WERI-Rb-1 (cell line): ENCODE data around the gene TRAF3.

Source experiments
- DNase-seq: peaks from one replicate; pipeline ENCODE4 v3.0.0-alpha.2; 2020
- H3K27ac ChIP-seq: fragments of 250-450 bp; sonication (Bioruptor Pico); 2 replicates; pipeline ENCODE4 v1.5.1; 2020; ENCODE audit warnings: mild to moderate bottlenecking, moderate library complexity
- H3K27me3 ChIP-seq: fragments of 250-450 bp; sonication (Bioruptor Pico); 2 replicates; pipeline ENCODE4 v1.5.1; 2021; ENCODE audit warnings: mild to moderate bottlenecking, low read depth, moderate library complexity; ENCODE audit not compliant: insufficient read depth, severe bottlenecking
- H3K36me3 ChIP-seq: fragments of 250-450 bp; sonication (Bioruptor Pico); 2 replicates; pipeline ENCODE4 v1.5.1; 2020; ENCODE audit warnings: mild to moderate bottlenecking, moderate library complexity
- H3K4me3 ChIP-seq: 2 replicates; pipeline ENCODE4 v1.5.1; 2011; ENCODE audit warnings: low read depth, mild to moderate bottlenecking, control low read depth, low read length
- H3K9me3 ChIP-seq: fragments of 250-450 bp; sonication (Bioruptor Pico); 2 replicates; pipeline ENCODE4 v1.5.1; 2021; ENCODE audit warnings: mild to moderate bottlenecking, moderate library complexity; ENCODE audit not compliant: severe bottlenecking
- CTCF ChIP-seq: IDR thresholded peaks from 2 replicates; pipeline ENCODE4 v1.5.1; 2011; ENCODE audit warnings: low read depth, mild to moderate bottlenecking, control low read depth, inconsistent platforms, low read length

Gene TRAF3

GRCh38 chr14:102937331-102938175 lies 160.3 kb downstream of the TRAF3 start:
- Histone ChIP-seq H3K27me3 (no peaks in the 10 kb centered on the region), H3K9me3 (no peaks in the 10 kb centered on the region), H3K36me3 (peaks cover 30% of the 10 kb centered on the region), H3K27ac (no peak overlapping the region), H3K4me3 (no peak overlapping the region)
- DNase-seq = no peak
- TF ChIP-seq CTCF = no peak

DNA sequence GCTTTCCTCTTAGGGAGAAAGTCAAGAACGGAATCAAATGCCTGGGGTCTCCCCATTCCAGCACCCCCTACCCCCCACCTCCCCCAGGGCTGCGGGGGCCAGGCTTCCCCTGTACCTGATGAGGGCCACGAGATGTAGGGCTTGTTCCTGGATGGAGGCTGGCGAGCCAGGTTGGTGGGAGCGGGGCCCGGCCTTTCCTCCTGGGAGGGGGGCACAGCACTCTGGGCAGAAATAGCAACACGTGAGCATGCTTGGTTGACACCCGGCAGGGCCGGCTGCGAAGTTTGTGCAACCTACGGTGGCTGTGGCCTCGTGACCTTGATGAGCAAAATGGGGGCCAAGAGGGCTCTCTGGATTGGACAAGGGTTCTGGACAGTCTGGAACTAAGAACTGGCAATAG lies 160.9 kb downstream of the TRAF3 start:
- peaks cover 30% of the 10 kb centered on the region for H3K36me3 ChIP-seq
- no peak overlapping the region for H3K4me3 ChIP-seq
- no peaks in the 10 kb centered on the region for H3K9me3 ChIP-seq
- DNase-seq = no peak
- TF ChIP-seq CTCF = no peak
- H3K27ac ChIP-seq = no peak overlapping the region
- H3K27me3 ChIP-seq = no peaks in the 10 kb centered on the region

DNA sequence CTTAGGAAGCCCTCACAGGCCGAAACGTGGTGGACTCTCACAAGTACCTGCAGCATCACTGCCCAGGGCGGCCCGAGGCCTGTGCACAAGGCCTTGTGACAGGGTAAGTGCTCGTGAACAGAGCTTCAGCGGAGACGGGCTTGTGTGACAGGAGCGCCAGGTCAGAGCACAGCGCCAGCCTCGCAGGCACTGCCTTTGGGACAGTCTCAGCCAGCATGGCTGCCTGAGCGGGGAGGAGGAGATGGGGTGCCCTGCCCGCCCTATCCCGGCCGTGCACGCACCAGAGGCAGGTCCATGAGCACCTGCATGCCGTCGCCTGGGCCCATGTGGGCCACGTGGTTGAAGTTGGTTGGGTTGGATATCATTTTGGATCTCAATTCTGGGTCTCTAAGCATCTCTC lies 162.1 kb downstream of the TRAF3 start:
- no peaks in the 10 kb centered on the region for H3K9me3 ChIP-seq
- no peaks in the 10 kb centered on the region for H3K27me3 ChIP-seq
- peaks cover 38% of the 10 kb centered on the region for H3K36me3 ChIP-seq
- no peak overlapping the region for H3K27ac ChIP-seq
- TF ChIP-seq CTCF = no peak
- no peak overlapping the region for H3K4me3 ChIP-seq
- DNase-seq = no peak

DNA sequence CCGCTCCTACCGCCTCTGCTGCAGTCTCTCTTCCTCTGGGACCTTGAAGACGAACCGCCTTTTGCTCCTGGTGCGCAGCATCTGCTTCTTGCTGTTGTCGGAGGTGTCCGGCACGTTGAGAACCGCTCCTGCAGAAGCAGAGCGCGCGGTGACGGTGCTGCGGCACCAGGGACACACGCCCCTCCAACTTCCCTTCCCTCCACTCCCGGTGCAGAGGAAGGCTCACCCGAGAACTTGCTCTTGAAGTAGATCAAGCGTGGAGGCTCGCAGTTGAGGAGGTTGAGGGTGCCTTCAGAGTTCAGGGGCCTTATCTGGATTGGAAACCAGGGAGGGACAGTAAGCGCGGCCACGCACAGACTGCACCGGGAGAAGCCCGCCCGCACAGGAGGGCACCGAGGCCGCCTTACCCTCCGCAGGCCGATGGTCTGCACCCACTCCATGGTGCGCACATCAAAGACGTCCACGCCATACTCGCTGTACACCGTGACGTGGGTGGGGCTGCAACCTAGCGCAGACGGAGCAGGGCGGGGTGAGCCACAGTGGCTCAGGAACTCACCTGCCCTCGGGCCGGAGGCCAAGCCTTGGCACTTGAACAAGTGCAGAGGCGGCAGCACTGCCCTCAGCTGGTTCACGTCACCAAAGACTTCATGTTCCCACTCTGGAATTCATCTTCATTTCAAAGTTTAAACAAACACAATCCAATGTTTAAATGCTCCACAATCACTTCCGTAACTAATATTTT lies 162.7 kb downstream of the TRAF3 start:
- Histone ChIP-seq H3K27me3 (no peaks in the 10 kb centered on the region), H3K9me3 (no peaks in the 10 kb centered on the region), H3K4me3 (no peak overlapping the region), H3K36me3 (peaks cover 45% of the 10 kb centered on the region), H3K27ac (no peak overlapping the region)
- DNase-seq = no peak
- no peak for TF ChIP-seq CTCF

DNA sequence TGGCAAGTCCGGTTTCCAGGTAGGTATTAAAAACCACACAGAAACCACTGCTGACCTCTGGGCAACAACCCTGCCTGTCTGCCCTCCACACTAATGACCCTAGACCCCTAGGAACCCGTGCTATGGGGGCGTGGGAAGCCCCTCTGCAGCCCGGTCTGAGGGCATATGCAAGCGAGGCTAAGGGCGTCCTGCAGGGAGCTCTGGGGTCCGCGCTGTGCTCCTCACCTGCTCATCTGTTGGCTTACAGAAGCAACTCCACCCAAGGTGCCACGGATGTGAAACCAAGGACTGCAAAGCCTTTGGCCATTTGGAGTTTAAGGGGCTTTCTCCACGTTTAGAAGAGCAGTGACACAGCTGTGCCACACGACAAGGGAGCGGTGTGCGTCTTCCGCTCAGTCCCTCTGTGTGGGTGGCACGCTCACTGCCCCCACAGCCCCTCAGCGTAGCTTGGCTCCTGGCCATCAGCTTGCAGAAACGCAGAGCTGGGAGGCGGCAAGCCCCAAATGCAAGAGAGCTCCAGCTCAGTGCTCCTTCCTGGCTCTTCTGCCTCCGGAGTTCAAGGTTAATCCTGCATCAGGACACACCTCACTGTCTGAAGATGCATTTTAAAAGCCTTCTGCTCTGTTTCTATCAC lies 163.6 kb downstream of the TRAF3 start:
- Histone ChIP-seq H3K36me3 (peaks cover 53% of the 10 kb centered on the region), H3K27me3 (no peaks in the 10 kb centered on the region), H3K9me3 (no peaks in the 10 kb centered on the region), H3K4me3 (no peak overlapping the region), H3K27ac (no peak overlapping the region)
- no peak for DNase-seq
- no peak for TF ChIP-seq CTCF
